ENCODE results near the gene C1QTNF1.

GRCh38 chr17:78995022-78995760 is 28.8 kb upstream of the C1QTNF1 start:
- no peak for TF ChIP-seq CTCF (IDR thresholded peaks at IDR 0.05)
- no peak for TF ChIP-seq POLR2A (IDR thresholded peaks at IDR 0.05)

Data from testis (tissue), 2 donors.